ENCODE results near the gene TAP1. TPM values are rescaled to one million over a fixed set of nuclear protein-coding genes. Genes with fewer than 3 reads are reported as not detected.
"Not testable (repeated sequence)": the region's sequence is repeated elsewhere in the genome, so short reads cannot be mapped to it uniquely, and the experiment has no call there.

Gene TAP1
- total RNA-seq, 1 donor from 2014 or later: 290 TPM

DNA sequence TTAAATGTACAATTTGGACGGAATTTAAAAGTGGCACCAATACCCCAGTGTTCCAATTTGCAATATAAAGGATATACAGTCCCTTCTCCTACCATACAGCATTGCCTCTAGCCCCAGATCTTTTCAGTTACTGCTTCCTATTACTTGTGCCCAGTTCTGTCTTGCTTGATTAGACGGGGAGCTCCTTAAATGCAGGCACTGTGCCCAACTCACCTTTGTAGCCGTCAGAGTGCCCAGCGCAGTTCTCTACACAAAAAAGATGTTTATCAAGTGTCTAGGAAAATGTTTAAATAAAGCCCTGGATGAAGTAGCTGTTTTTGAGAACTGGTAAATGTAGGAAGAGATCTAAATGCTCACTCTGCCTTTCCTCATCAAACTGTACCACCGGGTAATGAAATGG is 22.6 kb downstream of the TAP1 start:
- intact Hi-C loops (cut with micrococcal nuclease): no loop called here
- Mint-ChIP-seq H3K27me3 (ENCODE audit: insufficient read depth) (no peaks in the 10 kb centered on the region), H3K27ac (peak overlapping the region; percentile 20), H3K4me3 (no peak overlapping the region), H3K4me1 (ENCODE audit: low read depth) (peaks cover 88% of the 10 kb centered on the region), H3K36me3 (ENCODE audit: low read depth) (peaks cover 85% of the 10 kb centered on the region), H3K9me3 (no peaks in the 10 kb centered on the region)
- DNase-seq (ENCODE audit: low spot score): no peak

DNA sequence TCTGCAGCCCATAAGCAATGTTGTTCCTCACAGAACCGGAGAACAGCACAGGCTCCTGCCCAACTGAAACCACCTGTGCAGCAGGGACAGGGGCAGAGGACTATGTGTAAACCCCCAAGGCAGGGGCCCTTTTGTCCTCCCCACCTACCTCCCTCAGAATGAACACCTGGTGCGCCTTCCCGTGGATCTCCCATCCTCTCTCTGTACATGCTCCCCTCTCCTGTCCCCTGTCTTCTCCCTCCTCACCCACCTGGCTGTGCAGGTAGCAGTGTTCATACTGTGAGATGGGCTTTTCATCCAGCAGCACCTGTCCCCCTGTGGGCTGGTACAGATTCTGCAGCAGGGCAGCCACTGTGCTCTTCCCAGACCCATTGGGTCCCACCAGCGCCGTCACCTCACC is 23.5 kb downstream of the TAP1 start:
- H3K36me3 Mint-ChIP-seq (ENCODE audit: low read depth): peaks cover 76% of the 10 kb centered on the region
- H3K4me1 Mint-ChIP-seq (ENCODE audit: low read depth): peaks cover 81% of the 10 kb centered on the region
- H3K9me3 Mint-ChIP-seq: no peaks in the 10 kb centered on the region
- no peak for DNase-seq (ENCODE audit: low spot score)
- intact Hi-C loops (cut with micrococcal nuclease): no loop called here
- H3K27me3 Mint-ChIP-seq (ENCODE audit: insufficient read depth): no peaks in the 10 kb centered on the region
- H3K4me3 Mint-ChIP-seq: no peak overlapping the region
- peak overlapping the region; percentile 8 for H3K27ac Mint-ChIP-seq

DNA sequence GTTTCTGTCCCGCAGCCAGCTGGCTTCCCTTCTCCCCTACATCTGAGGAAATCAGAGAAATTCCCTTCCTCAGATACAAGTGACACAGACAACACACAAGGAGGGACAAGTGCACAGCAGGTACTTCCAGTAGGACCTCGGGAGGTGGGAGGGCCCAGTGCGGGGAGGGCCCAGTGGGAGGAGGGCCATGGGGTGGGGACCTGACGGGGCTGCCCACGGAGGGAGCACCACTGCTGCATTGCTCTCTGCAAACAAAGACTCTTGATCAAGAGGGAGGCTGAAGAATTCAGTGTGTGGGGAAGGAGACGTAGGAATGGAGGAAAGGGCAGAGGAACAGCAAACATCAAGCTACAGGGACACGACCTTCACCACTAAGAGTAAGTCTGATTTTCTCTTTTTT is 24.0 kb downstream of the TAP1 start:
- Mint-ChIP-seq H3K4me1 (ENCODE audit: low read depth) (peaks cover 76% of the 10 kb centered on the region), H3K27me3 (ENCODE audit: insufficient read depth) (no peaks in the 10 kb centered on the region), H3K36me3 (ENCODE audit: low read depth) (peaks cover 70% of the 10 kb centered on the region), H3K27ac (no peak overlapping the region), H3K4me3 (no peak overlapping the region), H3K9me3 (no peaks in the 10 kb centered on the region)
- no peak for DNase-seq (ENCODE audit: low spot score)
- intact Hi-C loops (cut with micrococcal nuclease): no loop called here

- Mint-ChIP-seq H3K36me3 (ENCODE audit: low read depth) (peaks cover 49% of the 10 kb centered on the region), H3K4me3 (no peak overlapping the region)
Measured at GRCh38 chr6:32827025-32827424, 26.5 kb downstream of the TAP1 start.

GRCh38 chr6:32825966-32826365 is 27.5 kb downstream of the TAP1 start:
- Mint-ChIP-seq H3K27ac (no peak overlapping the region), H3K36me3 (ENCODE audit: low read depth) (peaks cover 40% of the 10 kb centered on the region), H3K4me1 (ENCODE audit: low read depth) (peaks cover 40% of the 10 kb centered on the region), H3K9me3 (no peaks in the 10 kb centered on the region), H3K27me3 (ENCODE audit: insufficient read depth) (no peaks in the 10 kb centered on the region), H3K4me3 (no peak overlapping the region)
- no peak for DNase-seq (ENCODE audit: low spot score)
- intact Hi-C loops (cut with micrococcal nuclease): no loop called here

More at GRCh38 chr6:32827025-32827424, 26.5 kb downstream of the TAP1 start:
- Mint-ChIP-seq H3K9me3 (no peaks in the 10 kb centered on the region), H3K27ac (peak overlapping the region; percentile 50), H3K4me1 (ENCODE audit: low read depth) (peaks cover 51% of the 10 kb centered on the region), H3K27me3 (ENCODE audit: insufficient read depth) (no peaks in the 10 kb centered on the region)
- DNase-seq (ENCODE audit: low spot score): no peak
- intact Hi-C loops (cut with micrococcal nuclease): no loop called here

GRCh38 chr6:32819729-32820128 is 33.8 kb downstream of the TAP1 start:
- Mint-ChIP-seq H3K4me3 (no peak overlapping the region), H3K4me1 (ENCODE audit: low read depth) (peaks cover 18% of the 10 kb centered on the region), H3K27me3 (ENCODE audit: insufficient read depth) (no peaks in the 10 kb centered on the region), H3K36me3 (ENCODE audit: low read depth) (peaks cover 10% of the 10 kb centered on the region), H3K27ac (no peak overlapping the region), H3K9me3 (no peaks in the 10 kb centered on the region)
- intact Hi-C loops (cut with micrococcal nuclease): no loop called here
- no peak for DNase-seq (ENCODE audit: low spot score)

GRCh38 chr6:32818867-32819266 is 34.6 kb downstream of the TAP1 start:
- Mint-ChIP-seq H3K4me3 (no peak overlapping the region), H3K27me3 (ENCODE audit: insufficient read depth) (no peaks in the 10 kb centered on the region), H3K27ac (peak overlapping the region; percentile 3), H3K36me3 (ENCODE audit: low read depth) (peaks cover 12% of the 10 kb centered on the region), H3K4me1 (ENCODE audit: low read depth) (peaks cover 18% of the 10 kb centered on the region), H3K9me3 (no peaks in the 10 kb centered on the region)
- intact Hi-C loops (cut with micrococcal nuclease): no loop called here
- no peak for DNase-seq (ENCODE audit: low spot score)

- Mint-ChIP-seq H3K27ac (no peak within 1 kb of the TSS), H3K4me3 (no peak within 1 kb of the TSS), H3K36me3 (ENCODE audit: low read depth) (peaks cover 19% of the 10 kb centered on the region), H3K4me1 (ENCODE audit: low read depth) (peaks cover 18% of the 10 kb centered on the region), H3K9me3 (no peaks in the 10 kb centered on the region), H3K27me3 (ENCODE audit: insufficient read depth) (no peaks in the 10 kb centered on the region)
- no peak for DNase-seq (ENCODE audit: low spot score)
- intact Hi-C loops (cut with micrococcal nuclease): no loop called here
Measured at GRCh38 chr6:32816746-32817204, 36.7 kb downstream of the TAP1 start, which contains the start of gene HLA-DOB. TSS of gene HLA-DOB (minus strand) at chr6:32817002. CDS start at chr6:32816951, 51 bp downstream.

GRCh38 chr6:32815996-32816395 is 37.5 kb downstream of the TAP1 start:
- Mint-ChIP-seq H3K9me3 (no peaks in the 10 kb centered on the region), H3K36me3 (ENCODE audit: low read depth) (peaks cover 19% of the 10 kb centered on the region), H3K27ac (no peak overlapping the region), H3K27me3 (ENCODE audit: insufficient read depth) (no peaks in the 10 kb centered on the region), H3K4me1 (ENCODE audit: low read depth) (peaks cover 18% of the 10 kb centered on the region), H3K4me3 (no peak overlapping the region)
- DNase-seq (ENCODE audit: low spot score): no peak
- intact Hi-C loops (cut with micrococcal nuclease): no loop called here

GRCh38 chr6:32815115-32815514 is 38.4 kb downstream of the TAP1 start:
- peaks cover 17% of the 10 kb centered on the region for H3K4me1 Mint-ChIP-seq (ENCODE audit: low read depth)
- no peak overlapping the region for H3K4me3 Mint-ChIP-seq

GRCh38 chr6:32814145-32814544 is 39.4 kb downstream of the TAP1 start:
- Mint-ChIP-seq H3K9me3 (no peaks in the 10 kb centered on the region), H3K27ac (no peak overlapping the region), H3K4me1 (ENCODE audit: low read depth) (peaks cover 7% of the 10 kb centered on the region), H3K4me3 (no peak overlapping the region), H3K27me3 (ENCODE audit: insufficient read depth) (no peaks in the 10 kb centered on the region), H3K36me3 (ENCODE audit: low read depth) (peaks cover 15% of the 10 kb centered on the region)
- intact Hi-C loops (cut with micrococcal nuclease): no loop called here
- no peak for DNase-seq (ENCODE audit: low spot score)

More at GRCh38 chr6:32815115-32815514, 38.4 kb downstream of the TAP1 start:
- no peak for DNase-seq (ENCODE audit: low spot score)
- Mint-ChIP-seq H3K27me3 (ENCODE audit: insufficient read depth) (no peaks in the 10 kb centered on the region), H3K36me3 (ENCODE audit: low read depth) (peaks cover 17% of the 10 kb centered on the region), H3K9me3 (no peaks in the 10 kb centered on the region), H3K27ac (no peak overlapping the region)
- intact Hi-C loops (cut with micrococcal nuclease): no loop called here

- H3K27me3 Mint-ChIP-seq (ENCODE audit: insufficient read depth): peaks cover 21% of the 10 kb centered on the region
- H3K9me3 Mint-ChIP-seq: no peaks in the 10 kb centered on the region
- H3K27ac Mint-ChIP-seq: no peak overlapping the region
- DNase-seq (ENCODE audit: low spot score): no peak
- intact Hi-C loops (cut with micrococcal nuclease): no loop called here
- H3K4me1 Mint-ChIP-seq (ENCODE audit: low read depth): no peaks in the 10 kb centered on the region
- peaks cover 8% of the 10 kb centered on the region for H3K36me3 Mint-ChIP-seq (ENCODE audit: low read depth)
- H3K4me3 Mint-ChIP-seq: no peak overlapping the region
Measured at GRCh38 chr6:32809171-32809570, 44.3 kb downstream of the TAP1 start.

DNA sequence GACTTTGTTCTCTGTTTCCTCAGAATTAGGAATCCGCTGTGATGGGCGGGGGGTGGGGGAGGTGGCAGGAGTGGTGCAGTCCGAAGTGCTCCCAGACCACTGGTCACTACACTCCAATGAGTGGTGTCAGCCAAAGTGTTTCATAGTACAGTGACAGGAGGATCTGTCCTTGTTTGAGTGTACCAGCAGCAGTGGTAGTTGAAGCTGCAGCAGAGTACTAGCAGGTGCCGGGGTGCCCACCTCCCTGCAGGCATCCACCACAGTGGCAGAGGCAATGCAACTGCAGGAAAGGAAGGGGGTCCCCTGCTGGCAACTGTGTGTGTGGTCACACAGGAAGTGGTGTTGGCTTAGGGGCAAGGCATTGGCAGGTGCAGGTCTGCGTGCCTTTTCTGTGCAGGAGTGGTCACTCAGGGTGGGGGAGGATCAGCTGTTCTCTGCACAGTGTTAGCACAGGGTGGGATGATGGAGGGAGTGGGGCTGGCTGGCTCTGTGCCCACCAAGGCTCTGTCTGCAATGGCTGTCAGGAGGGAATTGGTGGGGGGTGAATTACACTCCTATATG is 46.4 kb downstream of the TAP1 start:
- no peaks in the 10 kb centered on the region for H3K4me1 Mint-ChIP-seq (ENCODE audit: low read depth)
- no peak for DNase-seq (ENCODE audit: low spot score)

DNA sequence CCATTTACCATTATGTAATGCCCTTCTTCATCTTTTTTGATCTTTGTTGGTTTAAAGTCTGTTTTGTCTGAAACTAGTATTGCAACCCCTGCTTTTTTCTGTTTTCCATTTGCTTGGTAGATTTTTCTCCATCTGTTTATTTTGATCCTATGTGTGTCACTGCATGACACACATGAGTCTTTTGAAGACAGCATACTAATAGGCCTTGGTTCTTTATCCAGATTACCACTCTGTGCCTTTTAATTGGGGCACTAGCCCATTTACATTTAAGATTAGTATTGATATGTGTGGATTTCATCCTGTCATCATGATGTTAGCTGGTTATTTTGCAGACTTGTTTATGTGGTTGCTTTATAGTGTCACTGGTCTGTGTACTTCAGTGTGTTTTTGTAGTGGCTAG is 48.1 kb downstream of the TAP1 start:
- DNase-seq (ENCODE audit: low spot score); H3K27ac Mint-ChIP-seq; H3K9me3 Mint-ChIP-seq; H3K36me3 Mint-ChIP-seq (ENCODE audit: low read depth); intact Hi-C loops (cut with micrococcal nuclease); H3K4me1 Mint-ChIP-seq (ENCODE audit: low read depth); H3K4me3 Mint-ChIP-seq: not testable (repeated sequence)
- H3K27me3 Mint-ChIP-seq (ENCODE audit: insufficient read depth): peaks cover 58% of the 10 kb centered on the region

More for the DNA sequence above, 46.4 kb downstream of the TAP1 start:
- Mint-ChIP-seq H3K4me3 (no peak overlapping the region), H3K36me3 (ENCODE audit: low read depth) (no peaks in the 10 kb centered on the region), H3K9me3 (no peaks in the 10 kb centered on the region), H3K27ac (no peak overlapping the region), H3K27me3 (ENCODE audit: insufficient read depth) (peaks cover 41% of the 10 kb centered on the region)
- intact Hi-C loops (cut with micrococcal nuclease): no loop called here

All from activated T-helper 1 cell treated with anti-CD3 and anti-CD28 coated beads, Interleukin-12 subunit alpha, Interleukin-12 subunit beta, Interleukin-2, Interleukin-4 antibody, amounts not matched to agents 30 ng/mL and 10 ng/mL and 1 ng/mL, durations not matched to agents 14 hours and 24 hours and 36 hours (primary cell).